Stomach (tissue), 4 donors: Measurements from ENCODE around the gene TRAF3.

Source experiments
- EP300 ChIP-seq: sonication (generic); formaldehyde crosslinking; IDR thresholded peaks from one replicate; pipeline ENCODE4 v1.6.1; 2017; ENCODE audit warnings: antibody characterized with exemption
- POLR2A ChIP-seq, 4 donors: fragments of 450-650 bp; IDR thresholded peaks; one replicate each; pipeline ENCODE4 v1.6.1; 2016; ENCODE audit warnings: antibody characterized with exemption in 4 of 4, control low read depth in 2 of 4, mild to moderate bottlenecking in 1 of 4, moderate library complexity in 1 of 4
- POLR2AphosphoS5 ChIP-seq, 3 donors: sonication (generic); formaldehyde crosslinking; IDR thresholded peaks; one replicate each; pipeline ENCODE4 v1.6.1; 2016; ENCODE audit warnings: antibody characterized with exemption in 3 of 3
- TF ChIP-seq, protein P1 (sequence below), 7 experiments: fragments of 450-650 bp in 4 of 7; fragments of 200-600 bp in 3 of 7; sonication (generic) in 3 of 7; IDR thresholded peaks; one replicate each; pipeline ENCODE4 v1.5.1; 2016 to 2019; ENCODE audit warnings: antibody characterized with exemption in 7 of 7, control low read depth in 2 of 7, mild to moderate bottlenecking in 1 of 7

- TF ChIP-seq, protein P1, sequence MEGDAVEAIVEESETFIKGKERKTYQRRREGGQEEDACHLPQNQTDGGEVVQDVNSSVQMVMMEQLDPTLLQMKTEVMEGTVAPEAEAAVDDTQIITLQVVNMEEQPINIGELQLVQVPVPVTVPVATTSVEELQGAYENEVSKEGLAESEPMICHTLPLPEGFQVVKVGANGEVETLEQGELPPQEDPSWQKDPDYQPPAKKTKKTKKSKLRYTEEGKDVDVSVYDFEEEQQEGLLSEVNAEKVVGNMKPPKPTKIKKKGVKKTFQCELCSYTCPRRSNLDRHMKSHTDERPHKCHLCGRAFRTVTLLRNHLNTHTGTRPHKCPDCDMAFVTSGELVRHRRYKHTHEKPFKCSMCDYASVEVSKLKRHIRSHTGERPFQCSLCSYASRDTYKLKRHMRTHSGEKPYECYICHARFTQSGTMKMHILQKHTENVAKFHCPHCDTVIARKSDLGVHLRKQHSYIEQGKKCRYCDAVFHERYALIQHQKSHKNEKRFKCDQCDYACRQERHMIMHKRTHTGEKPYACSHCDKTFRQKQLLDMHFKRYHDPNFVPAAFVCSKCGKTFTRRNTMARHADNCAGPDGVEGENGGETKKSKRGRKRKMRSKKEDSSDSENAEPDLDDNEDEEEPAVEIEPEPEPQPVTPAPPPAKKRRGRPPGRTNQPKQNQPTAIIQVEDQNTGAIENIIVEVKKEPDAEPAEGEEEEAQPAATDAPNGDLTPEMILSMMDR (IDR thresholded peaks at IDR 0.05): no peak
- TF ChIP-seq EP300 (no peak), POLR2A (IDR thresholded peaks at IDR 0.05) (no peak), POLR2AphosphoS5 (IDR thresholded peaks at IDR 0.05) (no peak)
Measured at GRCh38 chr14:102734436-102734835, 42.8 kb upstream of the TRAF3 start.
